ENCODE data around the gene DSCAM. TPM values are rescaled to one million over a fixed set of nuclear protein-coding genes. Genes with fewer than 3 reads are reported as not detected.

The DSCAM gene
- polyA plus RNA-seq, 3 donors, result not detected

DNA sequence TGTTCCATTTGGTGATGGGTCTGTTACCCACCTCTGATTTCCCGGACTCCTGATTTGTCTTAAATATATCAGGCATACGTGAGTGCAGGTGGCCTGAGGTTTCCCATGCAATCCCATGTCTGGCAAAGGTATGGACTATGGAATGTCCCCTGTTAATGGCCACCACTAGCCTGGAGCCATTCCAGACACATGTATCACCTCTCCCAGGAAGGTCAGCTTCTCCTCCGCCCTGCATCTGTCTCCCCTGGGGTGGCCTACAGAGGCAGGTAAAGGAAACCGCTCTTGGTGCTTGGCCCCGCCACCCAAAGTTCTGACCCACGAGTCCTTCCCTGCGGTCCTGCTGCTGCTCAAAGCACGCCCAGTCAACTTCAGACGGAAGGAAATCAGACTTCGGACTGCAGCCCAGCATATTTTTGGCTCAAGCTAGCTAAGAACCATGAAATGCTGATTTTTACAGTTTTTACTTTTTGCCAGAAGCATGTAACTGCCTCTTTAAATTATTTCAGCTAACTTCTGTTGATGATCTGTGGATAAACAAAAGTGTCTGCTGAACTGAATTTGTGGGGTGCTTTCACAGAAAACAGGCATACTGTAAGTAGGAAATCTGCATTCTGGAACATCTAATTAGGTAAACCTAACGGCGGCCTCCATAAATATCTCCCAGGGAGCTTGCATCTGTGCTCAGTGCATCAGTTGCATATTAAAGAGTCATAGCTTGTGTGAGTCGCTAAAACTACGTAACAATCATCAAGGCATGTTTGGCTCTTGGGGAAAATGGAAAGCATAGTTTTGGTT is 873.8 kb downstream of the DSCAM start:
- Histone ChIP-seq H3K27ac (ENCODE audit: low read depth in 1 of 2, low read length in 2 of 2) (no peak overlapping the region), H3K9ac (ENCODE audit: insufficient read depth, low read length, poor library complexity, severe bottlenecking) (no peak overlapping the region), H3K4me2 (replicated peaks; ENCODE audit: extremely low read depth, low read length, poor library complexity, severe bottlenecking) (no peak overlapping the region), H2AFZ (ENCODE audit: insufficient read depth, low read depth, low read length, poor library complexity, severe bottlenecking) (no peak overlapping the region), H3K4me1 (ENCODE audit: control insufficient read depth in 1 of 2, insufficient read depth in 2 of 2, low read length in 2 of 2) (no peaks in the 10 kb centered on the region), H3K9me3 (replicated peaks in 1 of 2; ENCODE audit: control insufficient read depth in 1 of 2, insufficient read depth in 1 of 2, low read length in 2 of 2) (peaks cover 11 to 24% of the 10 kb centered on the region in 2 donors), H4K20me1 (ENCODE audit: insufficient read depth, low read length) (no peaks in the 10 kb centered on the region), H3K4me3 (replicated peaks in 1 of 3; ENCODE audit: low read depth in 2 of 3, low read length in 3 of 3) (no peak overlapping the region), H3K36me3 (replicated peaks in 1 of 2; ENCODE audit: control insufficient read depth in 1 of 2, insufficient read depth in 2 of 2, low read length in 2 of 2) (no peaks in the 10 kb centered on the region), H3K27me3 (ENCODE audit: control insufficient read depth in 2 of 2, insufficient read depth in 2 of 2, low read length in 2 of 2) (no peaks in the 10 kb centered on the region), H3K79me2 (ENCODE audit: insufficient read depth, low read length) (no peaks in the 10 kb centered on the region)
- H3K27me3 Mint-ChIP-seq (ENCODE audit: low read depth in 3 of 3), result peaks cover 2 to 5% (median 2%) of the 10 kb centered on the region in 3 donors
- WGBS (ENCODE audit: insufficient coverage), result 93% methylated on average over 13 of the region's 14 CpGs
- no peaks in the 10 kb centered on the region for H3K4me1 Mint-ChIP-seq
- DNase-seq, result no peak
- no peaks in the 10 kb centered on the region for H3K36me3 Mint-ChIP-seq
- H3K27ac Mint-ChIP-seq, result no peak overlapping the region
- TF ChIP-seq, protein P1, sequence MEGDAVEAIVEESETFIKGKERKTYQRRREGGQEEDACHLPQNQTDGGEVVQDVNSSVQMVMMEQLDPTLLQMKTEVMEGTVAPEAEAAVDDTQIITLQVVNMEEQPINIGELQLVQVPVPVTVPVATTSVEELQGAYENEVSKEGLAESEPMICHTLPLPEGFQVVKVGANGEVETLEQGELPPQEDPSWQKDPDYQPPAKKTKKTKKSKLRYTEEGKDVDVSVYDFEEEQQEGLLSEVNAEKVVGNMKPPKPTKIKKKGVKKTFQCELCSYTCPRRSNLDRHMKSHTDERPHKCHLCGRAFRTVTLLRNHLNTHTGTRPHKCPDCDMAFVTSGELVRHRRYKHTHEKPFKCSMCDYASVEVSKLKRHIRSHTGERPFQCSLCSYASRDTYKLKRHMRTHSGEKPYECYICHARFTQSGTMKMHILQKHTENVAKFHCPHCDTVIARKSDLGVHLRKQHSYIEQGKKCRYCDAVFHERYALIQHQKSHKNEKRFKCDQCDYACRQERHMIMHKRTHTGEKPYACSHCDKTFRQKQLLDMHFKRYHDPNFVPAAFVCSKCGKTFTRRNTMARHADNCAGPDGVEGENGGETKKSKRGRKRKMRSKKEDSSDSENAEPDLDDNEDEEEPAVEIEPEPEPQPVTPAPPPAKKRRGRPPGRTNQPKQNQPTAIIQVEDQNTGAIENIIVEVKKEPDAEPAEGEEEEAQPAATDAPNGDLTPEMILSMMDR (IDR thresholded peaks at IDR 0.05), result no peak
- H3K9me3 Mint-ChIP-seq, result peaks cover 3 to 9% (median 6%) of the 10 kb centered on the region in 7 donors
- no peak overlapping the region for H3K4me3 Mint-ChIP-seq
- intact Hi-C loops (cut with micrococcal nuclease), result no loop called here

GRCh38 chr21:39972471-39972870 is 874.5 kb downstream of the DSCAM start:
- Mint-ChIP-seq H3K4me1 (no peaks in the 10 kb centered on the region), H3K9me3 (peaks cover 1 to 13% (median 7%) of the 10 kb centered on the region in 7 donors), H3K4me3 (no peak overlapping the region), H3K27me3 (ENCODE audit: low read depth in 3 of 3) (peaks cover 2 to 6% (median 2%) of the 10 kb centered on the region in 3 donors), H3K36me3 (no peaks in the 10 kb centered on the region), H3K27ac (no peak overlapping the region)
- no peaks in the 10 kb centered on the region for H4K20me1 ChIP-seq (ENCODE audit: insufficient read depth, low read length)
- DNase-seq, result no peak
- H3K27me3 ChIP-seq (ENCODE audit: control insufficient read depth in 2 of 2, insufficient read depth in 2 of 2, low read length in 2 of 2), result no peaks in the 10 kb centered on the region
- H3K4me3 ChIP-seq (replicated peaks in 1 of 3; ENCODE audit: low read depth in 2 of 3, low read length in 3 of 3), result no peak overlapping the region
- TF ChIP-seq, protein P1 (IDR thresholded peaks at IDR 0.05), result no peak
- H3K9me3 ChIP-seq (replicated peaks in 1 of 2; ENCODE audit: control insufficient read depth in 1 of 2, insufficient read depth in 1 of 2, low read length in 2 of 2), result peaks cover 17 to 18% of the 10 kb centered on the region in 2 donors
- no peak overlapping the region for H3K27ac ChIP-seq (ENCODE audit: low read depth in 1 of 2, low read length in 2 of 2)
- intact Hi-C loops (cut with micrococcal nuclease), result no loop called here
- H3K79me2 ChIP-seq (ENCODE audit: insufficient read depth, low read length), result no peaks in the 10 kb centered on the region
- H3K9ac ChIP-seq (ENCODE audit: insufficient read depth, low read length, poor library complexity, severe bottlenecking), result no peak overlapping the region
- H3K4me1 ChIP-seq (ENCODE audit: control insufficient read depth in 1 of 2, insufficient read depth in 2 of 2, low read length in 2 of 2), result no peaks in the 10 kb centered on the region
- H2AFZ ChIP-seq (ENCODE audit: insufficient read depth, low read depth, low read length, poor library complexity, severe bottlenecking), result no peak overlapping the region
- no peak overlapping the region for H3K4me2 ChIP-seq (replicated peaks; ENCODE audit: extremely low read depth, low read length, poor library complexity, severe bottlenecking)
- H3K36me3 ChIP-seq (replicated peaks in 1 of 2; ENCODE audit: control insufficient read depth in 1 of 2, insufficient read depth in 2 of 2, low read length in 2 of 2), result no peaks in the 10 kb centered on the region
- WGBS (ENCODE audit: insufficient coverage), result 81% methylated on average over 3 of the region's 4 CpGs
